GM12878 (cell line): ENCODE measurements around the gene IRF2. TPM values are rescaled to one million over a fixed set of nuclear protein-coding genes. Genes with fewer than 3 reads are reported as not detected.
A peak's percentile ranks its signal among the peaks of the same experiment; 100 is the strongest.
"Not testable (repeated sequence)": the region's sequence is repeated elsewhere in the genome, so short reads cannot be mapped to it uniquely, and the experiment has no call there.

Experiments
- ATAC-seq: fragments of 200-7000 bp; cut with Tn5 transposase; 3 replicates; pipeline ENCODE4 v1.9.1; 2020; ENCODE audit warnings: mild to moderate bottlenecking, moderate library complexity
- BruUV-seq: library from RNA; stranded (reverse); fragments of 400-500 nt; replicated peaks from 2 replicates; lab custom pipeline; 2021; lab: Mats Ljungman, UMichigan
- CTCF ChIA-PET: fragments of 300-600 bp; sonication (Branson Sonifier 250); formaldehyde crosslinking; extraction: SDS; loops from one replicate; lab custom pipeline; 2021; ENCODE audit warnings: inconsistent platforms; lab: Yijun Ruan, JAX
- POLR2A ChIA-PET: fragments of 350-600 bp; formaldehyde crosslinking; extraction: SDS; loops from one replicate; lab custom pipeline; 2021; ENCODE audit warnings: inconsistent platforms; lab: Charles Lee
- RAD21 ChIA-PET: fragments of 300-600 bp; sonication (Branson Sonifier 250); formaldehyde crosslinking; loops from one replicate; lab custom pipeline; 2023; ENCODE audit warnings: antibody characterized with exemption; ENCODE audit not compliant: unreplicated experiment; lab: Charles Lee
- SMC1A ChIA-PET: fragments of 300-600 bp; sonication (Branson Sonifier 250); formaldehyde crosslinking; loops from one replicate; lab custom pipeline; 2023; ENCODE audit not compliant: unreplicated experiment, uncharacterized antibody; lab: Charles Lee
- DNase-seq: peaks from one replicate; pipeline ENCODE4 v3.0.0-alpha.2; 2011; ENCODE audit warnings: low read depth, low spot score
- FAIRE-seq: peaks from 3 replicates; lab custom pipeline; 2011; peaks lifted over from hg19 to GRCh38; lab: Jason Lieb, UNC
- H2AFZ ChIP-seq: 2 replicates; pipeline ENCODE4 v1.6.0; 2011; ENCODE audit warnings: low read depth, low read length, control low read depth; ENCODE audit not compliant: control insufficient read depth
- H3K27ac ChIP-seq: 2 replicates; pipeline ENCODE4 v1.5.1; 2011; ENCODE audit warnings: control low read depth; ENCODE audit not compliant: control insufficient read depth, insufficient read depth
- H3K27me3 ChIP-seq, 2 experiments: replicated peaks in 1 of 2; 2 replicates each; pipeline versions ENCODE4 v1.6.0 to v1.6.1; 2011; ENCODE audit warnings: low read length in 1 of 2; ENCODE audit not compliant: control insufficient read depth in 2 of 2, insufficient read depth in 2 of 2
- H3K36me3 ChIP-seq, 2 experiments: 2 replicates each; pipeline ENCODE4 v1.5.1; 2011; ENCODE audit warnings: low read length in 1 of 2; ENCODE audit not compliant: control insufficient read depth in 2 of 2, insufficient read depth in 2 of 2
- H3K4me1 ChIP-seq: 2 replicates; pipeline ENCODE4 v1.6.1; 2011; ENCODE audit warnings: mild to moderate bottlenecking, low read length, moderate library complexity, mixed read lengths; ENCODE audit not compliant: control insufficient read depth, insufficient read depth
- H3K4me2 ChIP-seq: 2 replicates; pipeline ENCODE4 v1.6.0; 2011; ENCODE audit warnings: control low read depth; ENCODE audit not compliant: control insufficient read depth, insufficient read depth
- H3K4me3 ChIP-seq: fragments of 200-600 bp; sonication (generic); 2 replicates; pipeline ENCODE4 v1.5.1; 2016
- H3K79me2 ChIP-seq: 2 replicates; pipeline ENCODE4 v1.6.0; 2011; ENCODE audit warnings: low read length; ENCODE audit not compliant: control insufficient read depth, insufficient read depth
- H3K9ac ChIP-seq: 2 replicates; pipeline ENCODE4 v1.8.0; 2011; ENCODE audit warnings: low read length, control low read depth, mixed read lengths; ENCODE audit not compliant: control insufficient read depth, insufficient read depth
- H3K9me3 ChIP-seq: replicated peaks from 3 replicates; pipeline ENCODE4 v1.5.1; 2011; ENCODE audit warnings: mild to moderate bottlenecking, low read length; ENCODE audit not compliant: control insufficient read depth, insufficient read depth
- H4K20me1 ChIP-seq: 2 replicates; pipeline ENCODE4 v1.6.0; 2011; ENCODE audit not compliant: control insufficient read depth, insufficient read depth
- KLF5 ChIP-seq: fragments of 450-650 bp; IDR thresholded peaks from 2 replicates; pipeline ENCODE4 v1.6.1; 2014; ENCODE audit warnings: mild to moderate bottlenecking; ENCODE audit not compliant: partially characterized antibody
- SIX5 ChIP-seq: IDR thresholded peaks from 2 replicates; pipeline ENCODE4 v1.6.1; 2011; ENCODE audit warnings: mild to moderate bottlenecking, low read depth, low read length, moderate library complexity; ENCODE audit not compliant: severe bottlenecking
- SREBF1 ChIP-seq: IDR thresholded peaks from 2 replicates; pipeline ENCODE4 v1.6.1; 2012; ENCODE audit warnings: mild to moderate bottlenecking, low read length
- ZNF274 ChIP-seq: IDR thresholded peaks from one replicate; pipeline ENCODE4 v1.8.0; 2011; ENCODE audit not compliant: insufficient read length, insufficient read depth
- WGBS: methylation state at CpG from one replicate; pipeline ENCODE4 v1.1.6; 2016; ENCODE audit warnings: low lambda C conversion rate; ENCODE audit not compliant: insufficient replicate concordance, insufficient coverage; ENCODE audit errors: missing lambda C conversion rate; 5-methylcytosine and 5-hydroxymethylcytosine counted together
- in situ Hi-C: fragments of 300-500 bp; cut with MboI; formaldehyde crosslinking; loops from 9 replicates; pipeline ENCODE4 v1.14.3; 2018; ENCODE audit warnings: mixed read lengths
- intact Hi-C: fragments of 100-400 bp; cut with micrococcal nuclease; formaldehyde crosslinking; loops from one replicate; pipeline ENCODE4 v1.14.2; 2022; ENCODE audit not compliant: unreplicated experiment
- polyA plus RNA-seq, 11 experiments: library from polyadenylated mRNA; depleted of rRNA in 4 of 11; unstranded in 6 of 11; stranded (reverse) in 5 of 11; fragments of >200 nt; fragmentation: Nextera tagmentation in 4 of 11; fragmentation: Illumina TruSeq in 1 of 11; extraction: Ambion mirVana in 4 of 11; extraction: Trizol in 1 of 11; gene quantifications; 1 replicate in 1 of 11; 2 replicates in 10 of 11; pipeline versions ENCODE4 v1.2.1 to v1.2.3, GENCODE V29; 2011 to 2016; ENCODE audit warnings: inconsistent platforms in 2 of 11, missing spikeins in 2 of 11, low read depth in 1 of 11
- total RNA-seq, 4 experiments: library from RNA; depleted of rRNA in 3 of 4; stranded (reverse); fragments of >200 nt in 3 of 4; fragmentation: Illumina TruSeq in 1 of 4; extraction: Trizol in 1 of 4; gene quantifications; 2 replicates each; pipeline versions ENCODE4 v1.2.1 to v1.2.3, GENCODE V29; 2013 to 2021

The IRF2 gene
- total and polyA plus RNA-seq, 10 of the 15 experiments (the other 5 are each of a cell fraction or from before 2014, with no cell fraction given): 45.1 to 99.3 (median 58.9) TPM

GRCh38 chr4:184343502-184344177, 130.7 kb downstream of the IRF2 start (continued):
- no peak for TF ChIP-seq SREBF1
- TF ChIP-seq SIX5: peak; percentile 70
- TF ChIP-seq KLF5: no peak
- no peak for TF ChIP-seq ZNF274

DNA sequence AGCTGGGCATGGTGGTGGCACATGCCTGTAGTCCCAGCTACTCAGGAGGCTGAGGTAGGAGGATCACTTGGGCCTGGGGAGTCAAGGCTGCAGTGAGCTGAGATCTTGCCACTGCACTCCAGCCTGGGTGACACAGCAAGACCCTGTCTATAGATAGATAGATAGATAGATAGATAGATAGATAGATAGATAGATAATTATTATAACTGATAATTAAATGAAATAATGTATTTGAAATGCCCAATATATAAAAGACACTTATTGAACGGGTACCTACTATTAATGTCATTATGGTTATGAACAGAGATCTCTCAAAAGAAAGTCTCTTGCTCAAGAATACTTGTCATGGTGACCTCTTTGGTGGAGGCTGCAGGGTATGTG, 131.5 kb downstream of the IRF2 start:
- SMC1A ChIA-PET: interaction anchor here (0.6 to 17.5 kb wide), 14 partner anchors 8 to 473 kb away, joined by 3 to 411 read pairs (median 12); no protein-coding TSS in a partner anchor
- Histone ChIP-seq H3K4me3 (peak overlapping the region; percentile 55), H3K4me2 (peak overlapping the region; percentile 87), H3K27ac (peak overlapping the region; percentile 86), H3K79me2 (peaks cover 46% of the 10 kb centered on the region), H3K36me3 (peaks cover 0 to 13% of the 10 kb centered on the region in 2 experiments; a peak in 3 of 4 replicates), H3K9ac (peak overlapping the region; percentile 80), H3K4me1 (peaks cover 44% of the 10 kb centered on the region)
- in situ Hi-C loops, FAIRE-seq, BruUV-seq, H3K27me3 ChIP-seq, H4K20me1 ChIP-seq, DNase-seq, ATAC-seq, H3K9me3 ChIP-seq, H2AFZ ChIP-seq: not testable (repeated sequence)
- intact Hi-C loops: loop anchor here (1.0 kb wide), 1 partner anchor 13 kb away; no protein-coding TSS in a partner anchor
- POLR2A ChIA-PET: interaction anchor here (0.6 to 16.9 kb wide), 7 partner anchors 14 to 132 kb away, joined by 3 to 445 read pairs (median 164); partner anchors contain the start of gene IRF2
- WGBS: 65% methylated on average over 1 of the region's 1 CpG
- RAD21 ChIA-PET: interaction anchor here (1.1 to 14.9 kb wide), 9 partner anchors 10 to 193 kb away, joined by 3 to 419 read pairs (median 32); no protein-coding TSS in a partner anchor
- CTCF ChIA-PET: interaction anchor here (1.0 to 13.5 kb wide), 7 partner anchors 8 to 78 kb away, joined by 3 to 166 read pairs (median 4); no protein-coding TSS in a partner anchor
